Activated CD4-positive, CD25-positive, alpha-beta regulatory T cell treated with anti-CD3 and anti-CD28 coated beads, Interleukin-2, amount 50 U/mL, for 72 hours (primary cell): ENCODE data around the gene MALAT1.
A peak's percentile ranks its signal among the peaks of the same experiment; 100 is the strongest.
"Not testable (repeated sequence)": the region's sequence is repeated elsewhere in the genome, so short reads cannot be mapped to it uniquely, and the experiment has no call there.

ENCODE experiments used
- DNase-seq: peaks from one replicate; pipeline ENCODE4 v3.0.0; 2021

Gene MALAT1

GRCh38 chr11:65499713-65500386 lies 1.0 kb downstream of the MALAT1 start:
- no peak for DNase-seq

- no peak for DNase-seq
Observed at GRCh38 chr11:65500387-65501185, 1.7 kb downstream of the MALAT1 start.

GRCh38 chr11:65501186-65501471 lies 2.3 kb downstream of the MALAT1 start:
- no peak for DNase-seq

DNA sequence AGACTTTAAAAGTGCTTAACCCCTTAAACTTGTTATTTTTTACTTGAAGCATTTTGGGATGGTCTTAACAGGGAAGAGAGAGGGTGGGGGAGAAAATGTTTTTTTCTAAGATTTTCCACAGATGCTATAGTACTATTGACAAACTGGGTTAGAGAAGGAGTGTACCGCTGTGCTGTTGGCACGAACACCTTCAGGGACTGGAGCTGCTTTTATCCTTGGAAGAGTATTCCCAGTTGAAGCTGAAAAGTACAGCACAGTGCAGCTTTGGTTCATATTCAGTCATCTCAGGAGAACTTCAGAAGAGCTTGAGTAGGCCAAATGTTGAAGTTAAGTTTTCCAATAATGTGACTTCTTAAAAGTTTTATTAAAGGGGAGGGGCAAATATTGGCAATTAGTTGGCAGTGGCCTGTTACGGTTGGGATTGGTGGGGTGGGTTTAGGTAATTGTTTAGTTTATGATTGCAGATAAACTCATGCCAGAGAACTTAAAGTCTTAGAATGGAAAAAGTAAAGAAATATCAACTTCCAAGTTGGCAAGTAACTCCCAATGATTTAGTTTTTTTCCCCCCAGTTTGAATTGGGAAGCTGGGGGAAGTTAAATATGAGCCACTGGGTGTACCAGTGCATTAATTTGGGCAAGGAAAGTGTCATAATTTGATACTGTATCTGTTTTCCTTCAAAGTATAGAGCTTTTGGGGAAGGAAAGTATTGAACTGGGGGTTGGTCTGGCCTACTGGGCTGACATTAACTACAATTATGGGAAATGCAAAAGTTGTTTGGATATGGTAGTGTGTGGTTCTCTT lies 2.8 kb downstream of the MALAT1 start:
- peak; percentile 23 for DNase-seq

- no peak for DNase-seq
Observed at GRCh38 chr11:65502274-65502554, 3.4 kb downstream of the MALAT1 start.

GRCh38 chr11:65502555-65503367 lies 3.9 kb downstream of the MALAT1 start:
- no peak for DNase-seq

GRCh38 chr11:65503368-65503948 lies 4.6 kb downstream of the MALAT1 start:
- DNase-seq = no peak

DNA sequence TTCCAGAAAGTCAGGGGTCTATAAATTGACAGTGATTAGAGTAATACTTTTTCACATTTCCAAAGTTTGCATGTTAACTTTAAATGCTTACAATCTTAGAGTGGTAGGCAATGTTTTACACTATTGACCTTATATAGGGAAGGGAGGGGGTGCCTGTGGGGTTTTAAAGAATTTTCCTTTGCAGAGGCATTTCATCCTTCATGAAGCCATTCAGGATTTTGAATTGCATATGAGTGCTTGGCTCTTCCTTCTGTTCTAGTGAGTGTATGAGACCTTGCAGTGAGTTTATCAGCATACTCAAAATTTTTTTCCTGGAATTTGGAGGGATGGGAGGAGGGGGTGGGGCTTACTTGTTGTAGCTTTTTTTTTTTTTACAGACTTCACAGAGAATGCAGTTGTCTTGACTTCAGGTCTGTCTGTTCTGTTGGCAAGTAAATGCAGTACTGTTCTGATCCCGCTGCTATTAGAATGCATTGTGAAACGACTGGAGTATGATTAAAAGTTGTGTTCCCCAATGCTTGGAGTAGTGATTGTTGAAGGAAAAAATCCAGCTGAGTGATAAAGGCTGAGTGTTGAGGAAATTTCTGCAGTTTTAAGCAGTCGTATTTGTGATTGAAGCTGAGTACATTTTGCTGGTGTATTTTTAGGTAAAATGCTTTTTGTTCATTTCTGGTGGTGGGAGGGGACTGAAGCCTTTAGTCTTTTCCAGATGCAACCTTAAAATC lies 5.3 kb downstream of the MALAT1 start:
- DNase-seq = no peak

DNA sequence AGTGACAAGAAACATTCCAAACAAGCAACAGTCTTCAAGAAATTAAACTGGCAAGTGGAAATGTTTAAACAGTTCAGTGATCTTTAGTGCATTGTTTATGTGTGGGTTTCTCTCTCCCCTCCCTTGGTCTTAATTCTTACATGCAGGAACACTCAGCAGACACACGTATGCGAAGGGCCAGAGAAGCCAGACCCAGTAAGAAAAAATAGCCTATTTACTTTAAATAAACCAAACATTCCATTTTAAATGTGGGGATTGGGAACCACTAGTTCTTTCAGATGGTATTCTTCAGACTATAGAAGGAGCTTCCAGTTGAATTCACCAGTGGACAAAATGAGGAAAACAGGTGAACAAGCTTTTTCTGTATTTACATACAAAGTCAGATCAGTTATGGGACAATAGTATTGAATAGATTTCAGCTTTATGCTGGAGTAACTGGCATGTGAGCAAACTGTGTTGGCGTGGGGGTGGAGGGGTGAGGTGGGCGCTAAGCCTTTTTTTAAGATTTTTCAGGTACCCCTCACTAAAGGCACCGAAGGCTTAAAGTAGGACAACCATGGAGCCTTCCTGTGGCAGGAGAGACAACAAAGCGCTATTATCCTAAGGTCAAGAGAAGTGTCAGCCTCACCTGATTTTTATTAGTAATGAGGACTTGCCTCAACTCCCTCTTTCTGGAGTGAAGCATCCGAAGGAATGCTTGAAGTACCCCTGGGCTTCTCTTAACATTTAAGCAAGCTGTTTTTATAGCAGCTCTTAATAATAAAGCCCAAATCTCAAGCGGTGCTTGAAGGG lies 6.0 kb downstream of the MALAT1 start:
- no peak for DNase-seq

DNA sequence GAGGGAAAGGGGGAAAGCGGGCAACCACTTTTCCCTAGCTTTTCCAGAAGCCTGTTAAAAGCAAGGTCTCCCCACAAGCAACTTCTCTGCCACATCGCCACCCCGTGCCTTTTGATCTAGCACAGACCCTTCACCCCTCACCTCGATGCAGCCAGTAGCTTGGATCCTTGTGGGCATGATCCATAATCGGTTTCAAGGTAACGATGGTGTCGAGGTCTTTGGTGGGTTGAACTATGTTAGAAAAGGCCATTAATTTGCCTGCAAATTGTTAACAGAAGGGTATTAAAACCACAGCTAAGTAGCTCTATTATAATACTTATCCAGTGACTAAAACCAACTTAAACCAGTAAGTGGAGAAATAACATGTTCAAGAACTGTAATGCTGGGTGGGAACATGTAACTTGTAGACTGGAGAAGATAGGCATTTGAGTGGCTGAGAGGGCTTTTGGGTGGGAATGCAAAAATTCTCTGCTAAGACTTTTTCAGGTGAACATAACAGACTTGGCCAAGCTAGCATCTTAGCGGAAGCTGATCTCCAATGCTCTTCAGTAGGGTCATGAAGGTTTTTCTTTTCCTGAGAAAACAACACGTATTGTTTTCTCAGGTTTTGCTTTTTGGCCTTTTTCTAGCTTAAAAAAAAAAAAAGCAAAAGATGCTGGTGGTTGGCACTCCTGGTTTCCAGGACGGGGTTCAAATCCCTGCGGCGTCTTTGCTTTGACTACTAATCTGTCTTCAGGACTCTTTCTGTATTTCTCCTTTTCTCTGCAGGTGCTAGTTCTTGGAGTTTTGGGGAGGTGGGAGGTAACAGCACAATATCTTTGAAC lies 6.8 kb downstream of the MALAT1 start:
- no peak for DNase-seq

DNA sequence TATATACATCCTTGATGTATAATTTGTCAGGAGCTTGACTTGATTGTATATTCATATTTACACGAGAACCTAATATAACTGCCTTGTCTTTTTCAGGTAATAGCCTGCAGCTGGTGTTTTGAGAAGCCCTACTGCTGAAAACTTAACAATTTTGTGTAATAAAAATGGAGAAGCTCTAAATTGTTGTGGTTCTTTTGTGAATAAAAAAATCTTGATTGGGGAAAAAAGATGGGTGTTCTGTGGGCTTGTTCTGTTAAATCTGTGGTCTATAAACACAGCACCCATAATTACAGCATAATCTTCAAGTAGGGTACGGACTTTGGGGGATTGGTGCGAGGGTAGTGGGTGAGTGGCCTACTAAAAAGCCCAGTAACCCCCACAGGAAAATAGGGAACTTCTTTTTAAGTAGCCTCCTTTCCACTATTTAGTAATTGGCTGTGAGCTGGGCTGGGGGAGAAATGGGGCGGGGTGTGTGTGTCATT lies 7.5 kb downstream of the MALAT1 start:
- DNase-seq = no peak

- DNase-seq = no peak
Observed at GRCh38 chr11:65506772-65507505, 8.1 kb downstream of the MALAT1 start.

DNA sequence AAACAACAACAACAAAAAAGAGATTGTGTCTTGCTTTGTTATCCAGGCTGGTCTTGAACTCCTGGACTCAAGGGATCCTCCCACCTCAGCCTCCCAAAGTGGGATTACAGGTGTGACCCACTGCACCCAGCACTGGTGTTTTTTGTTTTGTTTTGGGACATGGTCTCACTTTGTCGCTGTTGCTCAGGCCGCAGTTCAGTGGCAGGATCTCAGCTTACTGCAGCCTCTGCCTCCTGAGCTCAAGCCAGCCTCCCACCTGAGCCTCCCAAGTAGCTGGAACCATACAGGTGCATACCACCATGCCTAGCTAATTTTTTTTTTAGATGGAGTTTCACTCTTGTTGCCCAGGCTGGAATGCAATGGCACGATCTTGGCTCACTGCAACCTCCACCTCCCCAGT lies 13.5 kb downstream of the MALAT1 start:
- not testable (repeated sequence) for DNase-seq

GRCh38 chr11:65516135-65516968 lies 17.5 kb downstream of the MALAT1 start:
- DNase-seq = no peak

DNA sequence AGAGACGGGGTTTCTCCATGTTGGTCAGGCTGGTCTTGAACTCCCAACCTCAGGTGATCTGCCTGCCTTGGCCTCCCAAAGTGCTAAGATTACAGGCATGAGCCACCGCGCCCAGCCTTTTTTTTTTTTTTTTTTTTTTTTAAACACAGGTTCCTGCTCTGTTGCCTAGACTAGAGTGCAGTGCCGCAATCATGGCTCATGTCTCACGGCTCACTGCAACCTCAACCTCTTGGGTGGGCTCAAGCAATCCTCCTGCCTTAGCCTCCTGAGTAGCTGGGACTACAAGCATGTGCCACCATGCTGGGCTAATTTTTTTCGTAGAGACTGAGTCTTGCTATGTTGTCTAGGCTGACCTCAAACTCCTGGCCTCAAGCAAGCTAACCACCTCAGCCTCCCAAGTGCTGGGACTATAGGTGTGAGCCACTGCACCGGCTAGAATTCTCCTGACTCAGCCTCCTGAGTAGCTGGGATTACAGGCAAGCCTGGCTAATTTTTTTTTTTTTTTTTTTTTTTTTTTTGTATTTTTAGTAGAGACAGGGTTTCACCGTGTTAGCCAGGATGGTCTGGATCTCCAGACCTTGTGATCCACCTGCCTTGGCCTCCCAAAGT lies 20.2 kb downstream of the MALAT1 start:
- not testable (repeated sequence) for DNase-seq

DNA sequence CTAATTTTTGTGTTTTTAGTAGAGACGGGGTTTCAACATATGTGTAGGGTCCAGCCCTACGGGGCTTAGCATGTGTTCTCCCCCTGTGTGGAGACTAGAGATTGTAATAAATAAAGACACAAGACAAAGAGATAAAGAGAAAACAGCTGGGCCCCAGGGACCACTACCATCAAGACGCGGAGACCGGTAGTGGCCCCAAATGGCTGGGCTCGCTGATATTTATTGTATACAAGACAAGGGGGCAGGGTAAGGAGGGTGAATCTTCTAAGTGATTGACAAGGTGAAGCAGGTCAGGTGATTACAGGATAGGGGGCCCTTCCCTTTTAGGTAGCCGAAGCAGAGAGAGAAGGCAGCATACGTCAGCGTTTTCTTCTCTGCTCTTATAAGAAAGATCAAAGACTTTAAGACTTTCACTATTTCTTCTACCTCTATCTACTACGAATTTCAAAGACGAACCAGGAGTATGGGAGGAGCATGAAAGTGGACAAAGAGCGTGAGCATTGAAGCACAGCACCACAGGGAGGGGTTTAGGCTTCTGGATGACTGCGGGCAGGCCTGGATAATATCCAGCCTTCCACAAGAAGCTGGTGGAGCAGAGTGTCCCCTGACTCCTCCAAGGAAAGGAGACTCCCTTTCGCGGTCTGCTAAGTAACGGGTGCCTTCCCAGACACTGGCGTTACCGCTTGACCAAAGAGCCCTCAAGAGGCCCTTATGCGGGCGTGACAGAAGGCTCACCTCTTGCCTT lies 23.1 kb downstream of the MALAT1 start:
- not testable (repeated sequence) for DNase-seq
